HepG2 (cell line): ENCODE data around the gene DDAH2. TPM values are rescaled to one million over a fixed set of nuclear protein-coding genes. Genes with fewer than 3 reads are reported as not detected.

Experiments
- CREM ChIP-seq, 2 experiments: sonication (generic) in 1 of 2; formaldehyde crosslinking in 1 of 2; IDR thresholded peaks; 2 replicates each; pipeline versions ENCODE4 v1.4.0 to v1.6.1; 2016 to 2020; ENCODE audit warnings: antibody characterized with exemption in 1 of 2, mild to moderate bottlenecking in 1 of 2, missing genetic modification reagents in 1 of 2
- HMG20A ChIP-seq: IDR thresholded peaks from 2 replicates; pipeline ENCODE4 v1.6.1; 2016; ENCODE audit warnings: borderline replicate concordance
- KDM3A ChIP-seq: IDR thresholded peaks from 2 replicates; pipeline ENCODE4 v1.6.1; 2018; ENCODE audit warnings: low read depth, missing compliant biosample characterization
- NPAS2 ChIP-seq: sonication (generic); formaldehyde crosslinking; IDR thresholded peaks from 2 replicates; pipeline ENCODE4 v1.8.0; 2022; ENCODE audit warnings: mild to moderate bottlenecking, missing genetic modification reagents, borderline replicate concordance
- SMARCC2 ChIP-seq: fragments of 450-650 bp; IDR thresholded peaks from 2 replicates; pipeline ENCODE4 v1.6.1; 2017; ENCODE audit warnings: antibody characterized with exemption, mild to moderate bottlenecking
- ZBTB7B ChIP-seq: sonication (generic); formaldehyde crosslinking; IDR thresholded peaks from 2 replicates; pipeline ENCODE4 v1.4.0; 2020; ENCODE audit warnings: missing genetic modification reagents
- ZNF543 ChIP-seq: sonication (generic); formaldehyde crosslinking; IDR thresholded peaks from 2 replicates; pipeline ENCODE4 v1.4.0; 2020; ENCODE audit warnings: mild to moderate bottlenecking, missing genetic modification reagents
- ZNF569 ChIP-seq: sonication (generic); formaldehyde crosslinking; IDR thresholded peaks from 2 replicates; pipeline ENCODE4 v1.5.0; 2020; ENCODE audit warnings: mild to moderate bottlenecking, missing genetic modification reagents, moderate library complexity, borderline replicate concordance
- ZNF629 ChIP-seq: sonication (generic); formaldehyde crosslinking; conservative IDR thresholded peaks from 2 replicates; pipeline ENCODE4 v1.5.0; 2020; ENCODE audit warnings: missing genetic modification reagents
- polyA plus RNA-seq, 8 experiments: library from polyadenylated mRNA; depleted of rRNA in 3 of 8; stranded (reverse) in 7 of 8; unstranded in 1 of 8; fragments of >200 nt; fragmentation: Illumina TruSeq in 4 of 8; extraction: Trizol in 4 of 8; gene quantifications; 2 replicates each; pipeline versions ENCODE4 v1.2.1 to v1.2.3, GENCODE V29; 2011 to 2016; ENCODE audit warnings: low read depth in 4 of 8, missing spikeins in 1 of 8, mixed read lengths in 1 of 8; ENCODE audit not compliant: insufficient read depth in 1 of 8
- total RNA-seq, 5 experiments: library from RNA; depleted of rRNA; stranded (reverse); fragments of >200 nt; fragmentation: Illumina TruSeq; extraction: Trizol; gene quantifications; 2 replicates each; pipeline ENCODE4 v1.2.3, GENCODE V29; 2016; ENCODE audit warnings: low read depth in 1 of 5
- TF ChIP-seq, protein P1 (sequence below): sonication (generic); formaldehyde crosslinking; IDR thresholded peaks from 2 replicates; pipeline ENCODE4 v1.5.0; 2020; ENCODE audit warnings: mild to moderate bottlenecking, missing genetic modification reagents
- TF ChIP-seq, protein P2 (sequence below): sonication (generic); formaldehyde crosslinking; IDR thresholded peaks from 2 replicates; pipeline ENCODE4 v1.4.0; 2020; ENCODE audit warnings: mild to moderate bottlenecking, missing genetic modification reagents
- TF ChIP-seq, protein P3 (sequence below): sonication (generic); formaldehyde crosslinking; IDR thresholded peaks from 2 replicates; pipeline ENCODE4 v1.8.1; 2022; ENCODE audit warnings: low read depth, mild to moderate bottlenecking, missing genetic modification reagents
- TF ChIP-seq, protein P4 (sequence below): sonication (generic); formaldehyde crosslinking; IDR thresholded peaks from 2 replicates; pipeline ENCODE4 v1.5.0; 2020; ENCODE audit warnings: mild to moderate bottlenecking, missing genetic modification reagents, borderline replicate concordance
- TF ChIP-seq, protein P5 (sequence below): IDR thresholded peaks from 2 replicates; pipeline ENCODE4 v1.6.1; 2018; ENCODE audit warnings: missing genetic modification reagents, mild to moderate bottlenecking, missing compliant biosample characterization

Gene DDAH2
- total and polyA plus RNA-seq, 2 of the 13 experiments (the other 11 are each of a cell fraction or from before 2014, with no cell fraction given) = 16.4 to 21.1 TPM

DNA sequence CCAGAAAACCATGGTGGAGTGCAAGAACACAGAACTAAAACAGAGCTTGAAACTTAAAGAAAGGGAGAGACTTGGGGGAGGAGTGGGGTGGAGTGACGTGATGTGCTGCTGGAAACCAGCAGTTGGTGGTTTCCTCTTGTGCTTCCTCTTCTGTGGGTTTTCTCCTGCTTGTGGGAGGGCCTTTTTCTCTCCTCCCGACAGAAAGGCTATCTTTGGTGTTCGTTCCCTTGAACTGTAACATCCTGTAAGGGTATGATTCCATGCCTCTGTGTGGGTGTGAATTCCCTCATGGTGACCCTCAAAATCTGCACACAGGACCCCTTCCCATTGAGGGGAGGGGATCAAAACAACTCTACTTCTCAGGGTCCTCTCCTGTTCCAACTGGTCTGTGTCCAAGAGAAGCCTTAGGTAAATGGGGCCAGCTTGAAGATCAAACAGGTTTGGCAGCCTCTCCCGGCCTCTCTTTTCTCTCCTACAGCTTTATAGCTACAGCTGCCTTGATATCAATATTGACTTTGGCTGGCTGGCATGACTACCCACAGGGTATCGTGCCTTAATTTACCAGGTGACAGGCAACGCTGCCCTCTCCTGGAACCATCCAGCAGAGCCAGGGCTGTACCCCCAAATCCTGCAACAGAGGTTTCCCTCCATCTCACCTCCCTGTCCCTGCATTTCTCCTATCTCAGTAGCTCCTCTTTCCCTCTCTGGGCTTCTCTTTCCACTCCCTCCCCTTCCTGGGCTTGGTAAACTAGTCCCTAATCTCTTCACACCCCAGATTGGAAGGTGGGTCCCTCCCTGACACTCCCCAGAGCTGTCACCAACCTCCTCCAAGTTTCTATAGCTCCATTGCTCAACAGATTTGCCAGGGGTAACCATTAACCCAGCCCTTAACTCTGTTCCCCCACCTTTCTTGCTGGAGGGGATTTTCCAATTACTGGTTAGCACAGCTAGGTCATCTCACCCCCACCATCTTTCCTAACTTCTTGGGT lies 9.2 kb upstream of the DDAH2 start (continued):
- TF ChIP-seq, protein P1, sequence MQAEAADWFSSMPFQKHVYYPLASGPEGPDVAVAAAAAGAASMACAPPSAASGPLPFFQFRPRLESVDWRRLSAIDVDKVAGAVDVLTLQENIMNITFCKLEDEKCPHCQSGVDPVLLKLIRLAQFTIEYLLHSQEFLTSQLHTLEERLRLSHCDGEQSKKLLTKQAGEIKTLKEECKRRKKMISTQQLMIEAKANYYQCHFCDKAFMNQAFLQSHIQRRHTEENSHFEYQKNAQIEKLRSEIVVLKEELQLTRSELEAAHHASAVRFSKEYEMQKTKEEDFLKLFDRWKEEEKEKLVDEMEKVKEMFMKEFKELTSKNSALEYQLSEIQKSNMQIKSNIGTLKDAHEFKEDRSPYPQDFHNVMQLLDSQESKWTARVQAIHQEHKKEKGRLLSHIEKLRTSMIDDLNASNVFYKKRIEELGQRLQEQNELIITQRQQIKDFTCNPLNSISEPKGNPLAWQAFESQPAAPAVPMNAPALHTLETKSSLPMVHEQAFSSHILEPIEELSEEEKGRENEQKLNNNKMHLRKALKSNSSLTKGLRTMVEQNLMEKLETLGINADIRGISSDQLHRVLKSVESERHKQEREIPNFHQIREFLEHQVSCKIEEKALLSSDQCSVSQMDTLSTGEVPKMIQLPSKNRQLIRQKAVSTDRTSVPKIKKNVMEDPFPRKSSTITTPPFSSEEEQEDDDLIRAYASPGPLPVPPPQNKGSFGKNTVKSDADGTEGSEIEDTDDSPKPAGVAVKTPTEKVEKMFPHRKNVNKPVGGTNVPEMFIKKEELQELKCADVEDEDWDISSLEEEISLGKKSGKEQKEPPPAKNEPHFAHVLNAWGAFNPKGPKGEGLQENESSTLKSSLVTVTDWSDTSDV (CRISPR knock-in tag) = no peak
- TF ChIP-seq NPAS2 (CRISPR knock-in tag) (no peak), ZNF569 (CRISPR knock-in tag) (no peak), ZNF629 (CRISPR knock-in tag) (0 out of 2 replicates have a peak, but pooled peaks have one; percentile 46), SMARCC2 (no peak), HMG20A (CRISPR knock-in tag) (peak; percentile 27; the same call in 1 of the 2 replicates), ZNF543 (peak; percentile 94; the same call in 1 of the 2 replicates), KDM3A (peak; percentile 86), CREM (IDR thresholded peaks at IDR 0.05) (peak; percentile 68), CREM (CRISPR knock-in tag; IDR thresholded peaks at IDR 0.05) (no peak), ZBTB7B (peak; percentile 79; the same call in 1 of the 2 replicates)
- TF ChIP-seq, protein P2, sequence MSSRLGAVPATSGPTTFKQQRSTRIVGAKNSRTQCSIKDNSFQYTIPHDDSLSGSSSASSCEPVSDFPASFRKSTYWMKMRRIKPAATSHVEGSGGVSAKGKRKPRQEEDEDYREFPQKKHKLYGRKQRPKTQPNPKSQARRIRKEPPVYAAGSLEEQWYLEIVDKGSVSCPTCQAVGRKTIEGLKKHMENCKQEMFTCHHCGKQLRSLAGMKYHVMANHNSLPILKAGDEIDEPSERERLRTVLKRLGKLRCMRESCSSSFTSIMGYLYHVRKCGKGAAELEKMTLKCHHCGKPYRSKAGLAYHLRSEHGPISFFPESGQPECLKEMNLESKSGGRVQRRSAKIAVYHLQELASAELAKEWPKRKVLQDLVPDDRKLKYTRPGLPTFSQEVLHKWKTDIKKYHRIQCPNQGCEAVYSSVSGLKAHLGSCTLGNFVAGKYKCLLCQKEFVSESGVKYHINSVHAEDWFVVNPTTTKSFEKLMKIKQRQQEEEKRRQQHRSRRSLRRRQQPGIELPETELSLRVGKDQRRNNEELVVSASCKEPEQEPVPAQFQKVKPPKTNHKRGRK (CRISPR knock-in tag) = no peak
- TF ChIP-seq, protein P3, sequence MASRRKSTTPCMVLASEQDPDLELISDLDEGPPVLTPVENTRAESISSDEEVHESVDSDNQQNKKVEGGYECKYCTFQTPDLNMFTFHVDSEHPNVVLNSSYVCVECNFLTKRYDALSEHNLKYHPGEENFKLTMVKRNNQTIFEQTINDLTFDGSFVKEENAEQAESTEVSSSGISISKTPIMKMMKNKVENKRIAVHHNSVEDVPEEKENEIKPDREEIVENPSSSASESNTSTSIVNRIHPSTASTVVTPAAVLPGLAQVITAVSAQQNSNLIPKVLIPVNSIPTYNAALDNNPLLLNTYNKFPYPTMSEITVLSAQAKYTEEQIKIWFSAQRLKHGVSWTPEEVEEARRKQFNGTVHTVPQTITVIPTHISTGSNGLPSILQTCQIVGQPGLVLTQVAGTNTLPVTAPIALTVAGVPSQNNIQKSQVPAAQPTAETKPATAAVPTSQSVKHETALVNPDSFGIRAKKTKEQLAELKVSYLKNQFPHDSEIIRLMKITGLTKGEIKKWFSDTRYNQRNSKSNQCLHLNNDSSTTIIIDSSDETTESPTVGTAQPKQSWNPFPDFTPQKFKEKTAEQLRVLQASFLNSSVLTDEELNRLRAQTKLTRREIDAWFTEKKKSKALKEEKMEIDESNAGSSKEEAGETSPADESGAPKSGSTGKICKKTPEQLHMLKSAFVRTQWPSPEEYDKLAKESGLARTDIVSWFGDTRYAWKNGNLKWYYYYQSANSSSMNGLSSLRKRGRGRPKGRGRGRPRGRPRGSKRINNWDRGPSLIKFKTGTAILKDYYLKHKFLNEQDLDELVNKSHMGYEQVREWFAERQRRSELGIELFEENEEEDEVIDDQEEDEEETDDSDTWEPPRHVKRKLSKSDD (CRISPR knock-in tag) = 0 out of 2 replicates have a peak, but pooled peaks have one; percentile 34
- TF ChIP-seq, protein P4, sequence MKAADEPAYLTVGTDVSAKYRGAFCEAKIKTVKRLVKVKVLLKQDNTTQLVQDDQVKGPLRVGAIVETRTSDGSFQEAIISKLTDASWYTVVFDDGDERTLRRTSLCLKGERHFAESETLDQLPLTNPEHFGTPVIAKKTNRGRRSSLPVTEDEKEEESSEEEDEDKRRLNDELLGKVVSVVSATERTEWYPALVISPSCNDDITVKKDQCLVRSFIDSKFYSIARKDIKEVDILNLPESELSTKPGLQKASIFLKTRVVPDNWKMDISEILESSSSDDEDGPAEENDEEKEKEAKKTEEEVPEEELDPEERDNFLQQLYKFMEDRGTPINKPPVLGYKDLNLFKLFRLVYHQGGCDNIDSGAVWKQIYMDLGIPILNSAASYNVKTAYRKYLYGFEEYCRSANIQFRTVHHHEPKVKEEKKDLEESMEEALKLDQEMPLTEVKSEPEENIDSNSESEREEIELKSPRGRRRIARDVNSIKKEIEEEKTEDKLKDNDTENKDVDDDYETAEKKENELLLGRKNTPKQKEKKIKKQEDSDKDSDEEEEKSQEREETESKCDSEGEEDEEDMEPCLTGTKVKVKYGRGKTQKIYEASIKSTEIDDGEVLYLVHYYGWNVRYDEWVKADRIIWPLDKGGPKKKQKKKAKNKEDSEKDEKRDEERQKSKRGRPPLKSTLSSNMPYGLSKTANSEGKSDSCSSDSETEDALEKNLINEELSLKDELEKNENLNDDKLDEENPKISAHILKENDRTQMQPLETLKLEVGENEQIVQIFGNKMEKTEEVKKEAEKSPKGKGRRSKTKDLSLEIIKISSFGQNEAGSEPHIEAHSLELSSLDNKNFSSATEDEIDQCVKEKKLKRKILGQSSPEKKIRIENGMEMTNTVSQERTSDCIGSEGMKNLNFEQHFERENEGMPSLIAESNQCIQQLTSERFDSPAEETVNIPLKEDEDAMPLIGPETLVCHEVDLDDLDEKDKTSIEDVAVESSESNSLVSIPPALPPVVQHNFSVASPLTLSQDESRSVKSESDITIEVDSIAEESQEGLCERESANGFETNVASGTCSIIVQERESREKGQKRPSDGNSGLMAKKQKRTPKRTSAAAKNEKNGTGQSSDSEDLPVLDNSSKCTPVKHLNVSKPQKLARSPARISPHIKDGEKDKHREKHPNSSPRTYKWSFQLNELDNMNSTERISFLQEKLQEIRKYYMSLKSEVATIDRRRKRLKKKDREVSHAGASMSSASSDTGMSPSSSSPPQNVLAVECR (CRISPR knock-in tag) = peak; percentile 46; the same call in 1 of the 2 replicates
- TF ChIP-seq, protein P5, sequence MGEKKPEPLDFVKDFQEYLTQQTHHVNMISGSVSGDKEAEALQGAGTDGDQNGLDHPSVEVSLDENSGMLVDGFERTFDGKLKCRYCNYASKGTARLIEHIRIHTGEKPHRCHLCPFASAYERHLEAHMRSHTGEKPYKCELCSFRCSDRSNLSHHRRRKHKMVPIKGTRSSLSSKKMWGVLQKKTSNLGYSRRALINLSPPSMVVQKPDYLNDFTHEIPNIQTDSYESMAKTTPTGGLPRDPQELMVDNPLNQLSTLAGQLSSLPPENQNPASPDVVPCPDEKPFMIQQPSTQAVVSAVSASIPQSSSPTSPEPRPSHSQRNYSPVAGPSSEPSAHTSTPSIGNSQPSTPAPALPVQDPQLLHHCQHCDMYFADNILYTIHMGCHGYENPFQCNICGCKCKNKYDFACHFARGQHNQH = peak; percentile 87; the same call in 1 of the 2 replicates
